ENCODE results near the gene EFHD1.
A peak's percentile ranks its signal among the peaks of the same experiment; 100 is the strongest.
"Not testable (repeated sequence)": the region's sequence is repeated elsewhere in the genome, so short reads cannot be mapped to it uniquely, and the experiment has no call there.

The EFHD1 gene

DNA sequence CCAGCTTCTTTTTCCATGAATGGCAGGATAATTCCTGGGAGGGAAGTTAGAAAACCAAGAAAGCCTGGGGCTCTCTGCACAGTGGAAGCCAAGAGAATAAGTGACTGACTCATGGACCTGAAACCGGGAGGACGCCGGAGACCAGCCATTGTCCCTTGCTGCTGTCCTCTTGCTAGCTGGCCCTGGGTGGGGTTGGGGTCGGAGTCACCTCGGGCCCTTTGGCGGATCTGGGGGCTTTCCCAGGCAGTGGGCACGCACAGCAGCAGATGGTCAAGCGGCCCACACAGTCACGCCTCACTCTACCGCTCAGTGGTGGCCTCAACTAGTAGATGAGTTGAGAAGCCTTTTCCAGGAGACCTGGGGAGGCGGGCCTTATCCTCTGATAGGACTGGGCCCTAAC, 15.6 kb downstream of the EFHD1 start:
- no peak for DNase-seq (ENCODE audit: low read depth, low spot score)

- DNase-seq (ENCODE audit: low read depth, low spot score) = peak; percentile 48
Measured at GRCh38 chr2:232652505-232652851, 19.1 kb downstream of the EFHD1 start.

DNA sequence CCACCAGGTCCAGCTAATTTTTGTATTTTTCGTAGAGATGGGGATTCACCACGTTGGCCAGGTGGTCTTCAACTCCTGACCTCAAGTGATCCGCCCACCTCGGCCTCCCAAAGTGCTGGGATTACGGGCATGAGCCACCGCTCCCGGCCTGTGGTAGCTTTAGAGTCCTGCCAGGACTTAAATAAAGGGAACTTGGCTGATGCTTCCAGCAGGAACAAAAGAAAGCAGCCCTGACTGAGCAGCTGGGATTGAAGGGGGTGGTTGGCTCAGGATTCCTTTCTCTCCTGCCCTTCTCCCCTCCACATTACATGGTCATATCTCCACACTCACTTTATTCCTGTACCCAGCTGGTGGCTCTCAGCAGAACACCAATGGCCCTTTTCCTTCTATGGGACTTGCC, 20.0 kb downstream of the EFHD1 start:
- peak; percentile 74 for DNase-seq (ENCODE audit: low read depth, low spot score)

DNA sequence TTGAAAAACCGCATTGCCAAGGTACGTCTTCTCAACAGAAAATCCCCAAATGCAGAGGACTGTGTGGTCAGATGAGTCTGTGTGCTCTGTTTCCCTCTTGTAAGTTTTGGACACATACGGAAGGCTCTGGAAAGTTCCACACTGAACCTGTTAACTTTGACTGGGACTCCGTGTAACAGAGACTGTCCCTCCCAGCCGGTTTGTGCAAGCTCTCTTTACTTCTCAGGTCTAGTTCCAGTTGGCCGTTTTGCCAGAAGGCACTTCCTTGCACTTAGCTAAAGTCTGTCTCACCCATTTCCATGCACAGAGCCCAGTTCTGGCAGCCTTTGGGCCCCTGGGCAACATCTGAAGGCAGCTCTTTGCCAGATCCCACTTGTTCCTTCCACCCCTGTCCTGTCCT, 22.0 kb downstream of the EFHD1 start:
- DNase-seq (ENCODE audit: low read depth, low spot score) = no peak

- no peak for DNase-seq (ENCODE audit: low read depth, low spot score)
Measured at GRCh38 chr2:232658217-232658785, 24.9 kb downstream of the EFHD1 start.

DNA sequence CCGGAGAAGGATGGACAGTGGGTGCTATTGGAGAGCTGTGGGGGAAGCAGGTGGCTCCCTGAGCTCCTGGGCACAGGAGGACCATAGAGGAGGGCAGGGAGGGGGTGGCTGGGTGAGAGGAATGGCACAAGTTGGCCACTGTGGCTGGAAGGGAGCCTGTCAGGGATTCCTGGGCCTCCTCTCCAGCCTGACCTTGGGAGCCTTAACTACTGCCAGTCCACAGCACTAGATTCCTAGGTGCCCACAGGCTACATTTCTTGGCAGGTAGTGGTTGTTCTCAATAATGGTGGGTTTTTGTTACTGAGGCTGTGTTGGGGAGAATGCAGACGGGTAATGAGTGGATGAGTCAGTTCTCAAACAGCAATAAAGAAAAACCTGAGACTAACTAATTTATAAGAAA, 26.0 kb downstream of the EFHD1 start:
- peak; percentile 90 for DNase-seq (ENCODE audit: low read depth, low spot score)

- DNase-seq (ENCODE audit: low read depth, low spot score) = no peak
Measured at GRCh38 chr2:232662486-232663260, 29.3 kb downstream of the EFHD1 start.

DNA sequence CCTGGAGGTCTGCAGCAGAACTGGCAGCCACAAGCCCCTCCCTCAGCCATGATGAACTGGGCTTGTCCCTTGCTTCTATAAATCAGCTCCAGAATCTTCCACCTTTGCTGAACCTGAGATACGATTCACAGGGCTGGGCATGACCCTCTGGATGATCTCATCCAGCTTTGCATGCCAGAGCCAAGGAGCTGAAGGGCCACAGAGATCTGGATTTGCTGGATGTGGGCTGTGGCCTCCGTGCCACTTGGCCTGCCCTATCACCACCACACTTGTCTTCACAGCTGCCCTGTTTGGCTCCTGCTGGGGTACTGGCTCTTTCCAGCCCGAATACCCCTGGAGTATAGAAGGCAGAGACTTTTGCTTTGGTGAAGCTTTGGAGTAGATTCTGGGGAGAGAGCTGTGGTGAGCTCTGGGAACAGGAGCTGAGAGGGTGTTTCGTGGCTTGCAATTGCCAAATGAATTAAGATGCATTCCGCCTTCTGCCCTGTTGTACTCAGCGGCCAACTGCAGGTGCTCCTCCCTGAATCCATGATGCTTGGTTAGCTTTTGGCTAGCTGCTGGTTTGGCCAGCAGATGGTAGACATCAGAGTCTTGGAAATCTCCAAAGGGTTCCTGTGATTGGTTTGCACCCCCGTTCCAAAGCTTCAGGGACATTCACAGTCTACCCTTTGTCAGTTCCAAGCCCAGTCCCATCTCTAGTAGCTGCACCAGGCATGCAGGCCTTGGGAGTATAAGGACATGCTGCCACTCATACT, 32.8 kb downstream of the EFHD1 start:
- DNase-seq (ENCODE audit: low read depth, low spot score) = no peak

GRCh38 chr2:232667989-232668583, 34.7 kb downstream of the EFHD1 start:
- DNase-seq (ENCODE audit: low read depth, low spot score) = peak; percentile 76

DNA sequence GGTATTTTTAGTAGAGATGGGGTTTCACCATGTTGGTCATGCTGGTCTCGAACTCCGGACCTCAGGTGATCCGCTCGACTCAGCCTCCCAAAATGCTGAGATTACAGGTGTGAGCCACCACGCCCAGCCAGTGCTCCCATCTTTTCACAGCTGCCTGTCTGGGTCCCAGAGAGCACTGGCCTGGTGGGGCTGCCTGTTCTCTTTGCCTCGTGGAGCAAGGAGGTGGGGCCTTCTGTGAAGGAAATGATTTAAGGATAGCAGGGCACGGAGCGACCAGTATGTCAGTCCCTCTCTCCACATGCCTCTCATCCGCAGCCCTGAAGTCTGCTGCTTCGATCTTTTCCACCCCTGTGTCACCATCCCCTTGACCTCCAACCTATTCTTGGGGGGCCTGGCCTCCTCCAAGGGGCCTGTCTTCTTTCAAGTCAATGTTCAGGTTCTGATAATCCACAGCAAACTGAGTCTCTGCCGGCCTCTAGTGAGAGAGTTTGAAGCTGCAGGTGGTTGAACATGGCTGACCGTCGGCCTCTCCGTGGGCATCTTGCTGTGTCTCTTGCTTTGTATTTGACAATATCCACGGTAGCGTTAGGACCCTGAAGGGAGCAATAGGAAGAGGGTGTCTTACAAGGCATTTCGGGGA, 35.5 kb downstream of the EFHD1 start:
- peak; percentile 56 for DNase-seq (ENCODE audit: low read depth, low spot score)

DNA sequence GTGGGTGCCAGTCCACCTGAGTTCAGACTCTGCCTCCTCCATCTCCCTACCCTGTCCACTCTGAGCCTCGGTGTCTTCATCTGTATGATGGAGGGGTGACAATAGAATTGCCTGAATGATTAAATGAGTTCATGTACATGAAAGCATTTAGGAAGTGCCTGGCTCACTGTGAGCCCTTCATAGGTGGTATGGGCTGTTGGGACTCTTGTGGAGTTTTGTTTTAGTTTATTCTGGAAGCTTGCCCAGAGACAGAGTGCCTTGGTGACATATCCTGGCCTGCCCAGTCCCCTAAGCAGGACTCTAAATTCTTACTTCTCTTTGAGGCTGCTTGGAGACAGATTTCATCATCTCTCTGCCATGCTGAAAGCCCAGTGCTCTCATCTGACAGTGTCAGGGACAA, 39.2 kb downstream of the EFHD1 start:
- DNase-seq (ENCODE audit: low read depth, low spot score) = no peak

DNA sequence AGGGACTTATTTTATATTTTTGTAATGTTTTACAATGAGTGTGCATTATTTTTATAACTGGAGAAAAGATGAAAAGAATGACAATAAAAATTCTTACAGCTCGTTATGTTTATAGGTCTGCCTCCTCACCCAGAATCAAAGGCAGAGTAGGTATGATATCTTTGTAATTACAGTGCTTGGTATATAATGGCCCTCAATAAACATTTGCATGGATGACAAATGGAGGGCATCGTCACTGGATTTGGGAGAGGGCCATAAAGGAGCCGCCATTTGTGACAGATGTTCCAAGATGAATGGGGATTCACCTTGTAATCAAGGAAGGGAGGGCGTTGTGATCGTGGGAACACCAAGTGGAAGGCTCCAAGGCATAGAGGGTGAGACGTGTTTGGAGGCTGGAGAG, 41.1 kb downstream of the EFHD1 start:
- no peak for DNase-seq (ENCODE audit: low read depth, low spot score)

DNA sequence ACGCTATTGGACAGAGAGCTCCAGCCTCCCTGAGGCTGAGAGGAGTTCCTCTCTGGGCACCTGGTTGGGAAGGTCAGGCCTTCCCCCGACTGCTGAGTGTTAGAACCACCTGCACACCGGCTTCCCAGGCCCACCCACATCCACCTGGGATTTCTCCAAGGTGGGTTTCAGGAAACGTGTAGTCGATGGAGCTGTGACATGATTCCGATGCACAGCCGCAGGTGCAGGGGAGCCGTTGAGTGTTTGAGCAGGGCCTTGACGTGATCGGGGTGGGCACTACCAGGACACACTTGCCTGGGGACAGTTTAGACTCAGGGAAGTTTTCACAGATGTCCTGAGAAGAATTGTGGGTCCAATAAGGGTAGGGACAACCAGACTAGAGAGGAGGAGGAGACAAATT, 42.0 kb downstream of the EFHD1 start:
- DNase-seq (ENCODE audit: low read depth, low spot score) = no peak

DNA sequence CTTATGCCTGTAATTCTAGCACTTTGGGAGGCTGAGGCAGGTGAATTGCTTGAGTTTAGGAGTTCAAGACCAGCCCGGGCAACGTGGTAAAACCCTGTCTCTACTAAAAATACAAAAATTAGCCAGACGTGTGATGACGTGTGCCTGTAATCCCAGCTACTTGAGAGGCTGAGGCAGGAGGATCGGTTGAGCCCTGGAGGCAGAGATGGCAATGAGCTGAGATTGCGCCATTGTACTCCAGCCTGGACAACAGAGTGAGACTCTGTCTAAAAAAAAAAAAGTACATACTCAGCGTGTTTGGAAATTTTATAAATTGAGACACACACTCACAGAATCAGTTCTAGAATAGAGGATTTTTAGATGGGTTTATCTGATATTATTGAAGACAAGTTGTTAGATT, 46.6 kb downstream of the EFHD1 start:
- no peak for DNase-seq (ENCODE audit: low read depth, low spot score)

- no peak for DNase-seq (ENCODE audit: low read depth, low spot score)
Measured at GRCh38 chr2:232681527-232681926, 48.1 kb downstream of the EFHD1 start.

- no peak for DNase-seq (ENCODE audit: low read depth, low spot score)
Measured at GRCh38 chr2:232683368-232683767, 50.0 kb downstream of the EFHD1 start.

GRCh38 chr2:232685391-232685790, 52.0 kb downstream of the EFHD1 start:
- DNase-seq (ENCODE audit: low read depth, low spot score) = not testable (repeated sequence)

DNA sequence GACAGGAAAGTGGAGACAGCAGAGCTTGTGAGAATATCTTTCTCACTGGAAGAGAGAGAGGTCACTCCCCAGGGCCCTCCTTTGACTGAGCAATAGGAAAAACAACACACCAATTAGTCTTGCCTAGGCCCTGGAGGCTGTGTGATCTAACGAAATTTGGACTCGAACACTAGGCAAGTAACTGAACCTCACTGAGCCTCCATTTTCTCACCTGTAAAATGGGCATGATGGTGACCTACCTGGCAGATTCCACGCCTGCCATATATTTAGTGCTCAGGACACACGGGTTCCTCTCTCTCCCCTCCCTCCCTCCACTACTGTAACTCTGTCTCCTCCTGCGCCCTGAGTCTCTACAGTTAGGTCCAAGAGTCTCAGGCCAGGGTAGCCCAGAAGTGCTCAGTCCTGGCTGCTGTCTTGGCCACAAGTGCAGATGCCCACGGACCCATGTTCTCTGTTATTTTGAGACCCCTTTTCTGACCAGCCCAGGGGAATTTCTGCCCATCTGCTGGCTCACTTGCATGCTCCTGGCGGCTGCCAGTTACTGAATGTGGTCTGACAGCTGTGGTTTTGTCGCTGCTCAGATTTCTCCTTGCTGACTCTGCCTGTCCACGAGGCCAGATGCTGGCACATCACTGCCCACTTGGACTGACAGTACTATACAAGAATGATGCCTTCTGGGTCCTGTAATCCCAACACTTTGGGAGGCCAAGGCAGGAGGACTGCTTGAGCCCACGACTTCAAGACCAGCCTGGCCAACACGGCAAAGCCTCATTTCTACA, 54.2 kb downstream of the EFHD1 start:
- DNase-seq (ENCODE audit: low read depth, low spot score) = no peak

- DNase-seq (ENCODE audit: low read depth, low spot score) = no peak
Measured at GRCh38 chr2:232688201-232688600, 54.8 kb downstream of the EFHD1 start.

DNA sequence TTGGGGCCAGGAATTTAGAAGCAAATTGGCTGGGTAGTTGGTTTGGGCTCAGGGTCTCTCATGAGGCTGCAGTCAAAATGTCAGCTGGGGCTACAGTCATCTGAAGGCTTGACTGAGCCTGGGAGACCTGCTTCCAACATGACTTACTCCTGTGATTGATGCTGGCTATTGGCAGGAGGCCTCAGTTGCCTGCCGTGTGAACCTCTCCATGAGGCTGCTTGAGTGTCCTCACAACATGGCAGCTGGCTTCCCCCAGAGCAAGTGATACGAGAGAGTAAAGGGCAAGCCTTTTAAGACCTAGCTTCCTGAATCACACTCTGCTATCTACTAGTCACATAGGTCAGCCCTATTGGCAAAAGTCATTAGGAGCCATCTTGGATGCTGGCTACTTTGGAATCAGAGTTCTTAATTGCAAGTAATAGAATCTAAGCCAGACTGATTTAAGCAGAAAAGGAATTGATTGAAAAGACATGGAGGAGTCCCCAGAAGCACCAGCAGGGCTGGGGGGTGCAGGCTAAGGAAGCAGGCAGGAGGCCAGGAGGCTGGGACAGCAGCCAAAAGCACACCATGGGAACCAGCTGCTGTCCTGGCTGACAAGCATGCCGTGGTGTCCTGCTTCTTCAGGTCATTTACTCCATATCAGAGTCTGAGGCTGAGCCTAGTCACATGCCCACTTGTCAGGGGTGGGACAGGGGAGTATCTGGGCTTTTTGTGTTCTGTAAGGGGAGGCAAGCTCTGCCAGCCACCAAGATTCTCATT, 55.9 kb downstream of the EFHD1 start:
- DNase-seq (ENCODE audit: low read depth, low spot score) = peak; percentile 67

Data from astrocyte of the hippocampus (primary cell).